ENCODE measurements around the gene RPS6KB2. TPM values are rescaled to one million over a fixed set of nuclear protein-coding genes. Genes with fewer than 3 reads are reported as not detected.

Gene RPS6KB2
- total and polyA plus RNA-seq, 2 donors (not counting 3 experiments of a cell fraction or from before 2014, with no cell fraction given), result 53.8 to 60.0 TPM

DNA sequence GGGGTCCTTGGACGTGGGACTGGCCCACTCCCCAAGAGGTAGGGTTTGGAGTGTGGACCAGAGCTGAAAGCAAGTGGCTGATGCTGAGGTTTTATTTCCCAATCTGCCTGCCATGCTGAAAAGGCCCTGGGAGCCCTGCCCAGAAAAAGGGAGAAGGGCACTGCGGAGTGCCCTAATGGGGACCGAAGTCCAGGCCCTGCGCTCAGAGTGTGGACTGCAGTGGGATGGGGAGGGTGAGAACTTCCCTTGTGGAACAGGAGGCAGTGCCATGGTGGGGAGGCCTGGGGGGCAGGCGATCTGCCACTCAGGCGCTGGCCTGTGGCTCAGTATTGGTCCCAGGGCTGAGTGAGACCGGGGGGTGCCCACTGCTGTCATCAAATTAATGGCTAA lies 19.9 kb downstream of the RPS6KB2 start:
- Histone ChIP-seq H3K27ac (ENCODE audit: insufficient read depth, low read depth, low read length) (no peak overlapping the region), H3K9me1 (replicated peaks; ENCODE audit: control insufficient read depth, extremely low read depth, insufficient read depth, low read length) (no peaks in the 10 kb centered on the region), H3K9ac (replicated peaks; ENCODE audit: extremely low read depth, insufficient read depth, low read length) (no peak overlapping the region), H3K4me1 (ENCODE audit: control insufficient read depth, extremely low read depth, insufficient read depth, low read length) (peaks cover 7% of the 10 kb centered on the region), H3K4me3 (replicated peaks in 1 of 3; ENCODE audit: insufficient read depth in 1 of 3, low read depth in 1 of 3, low read length in 3 of 3) (no peak overlapping the region), H3K36me3 (ENCODE audit: control insufficient read depth in 2 of 2, extremely low read depth in 1 of 2, insufficient read depth in 2 of 2, low read length in 2 of 2) (no peaks in the 10 kb centered on the region), H3K27me3 (ENCODE audit: control insufficient read depth in 2 of 2, insufficient read depth in 2 of 2, low read length in 2 of 2) (no peaks in the 10 kb centered on the region), H3K9me3 (replicated peaks; ENCODE audit: control insufficient read depth, insufficient read depth, low read length) (no peaks in the 10 kb centered on the region), H3K4me2 (ENCODE audit: insufficient read depth, low read length) (no peak overlapping the region), H2AFZ (ENCODE audit: low read depth, low read length) (no peak overlapping the region), H3K79me2 (ENCODE audit: control insufficient read depth, insufficient read depth, low read length) (no peaks in the 10 kb centered on the region), H4K20me1 (replicated peaks; ENCODE audit: control insufficient read depth, extremely low read depth, insufficient read depth, low read length) (no peaks in the 10 kb centered on the region)
- no peak for DNase-seq (ENCODE audit: low read depth, low spot score)
- dilution Hi-C loops (cut with MboI; ENCODE audit: extremely low pct_ligation_motif_present, low sequenced_read_pairs), result no loop called here
- BruUV-seq (replicated peaks), result no TSS peak
- TF ChIP-seq POLR2A (IDR thresholded peaks at IDR 0.05; ENCODE audit: low read depth, low read length), result no peak
- no peak for TF ChIP-seq FOS (IDR thresholded peaks at IDR 0.05; ENCODE audit: borderline replicate concordance, insufficient read depth, low read length)
- no peak for TF ChIP-seq JUN (IDR thresholded peaks at IDR 0.05; ENCODE audit: borderline replicate concordance, insufficient read depth, insufficient read length, low read depth)
- TF ChIP-seq GATA2 (IDR thresholded peaks at IDR 0.05; ENCODE audit: insufficient read depth, insufficient read length, low read depth, low read length), result no peak
- no peak for TF ChIP-seq MAX (IDR thresholded peaks at IDR 0.05; ENCODE audit: insufficient read depth, insufficient read length)
- TF ChIP-seq CTCF (IDR thresholded peaks at IDR 0.05; ENCODE audit: extremely low read depth in 1 of 2, insufficient read depth in 1 of 2, low read depth in 1 of 2, low read length in 2 of 2), result no peak
- no peak for TF ChIP-seq POLR2AphosphoS5 (IDR thresholded peaks at IDR 0.05; ENCODE audit: insufficient read depth, low read depth, low read length)
- no peak for TF ChIP-seq MYC (IDR thresholded peaks at IDR 0.05; ENCODE audit: low read depth, low read length)
- no peak for TF ChIP-seq EZH2 (IDR thresholded peaks at IDR 0.05; ENCODE audit: borderline replicate concordance, low read depth, low read length, severe bottlenecking)
- ChIA-PET POLR2A (no interaction called here), CTCF (no interaction called here)
- FAIRE-seq, result no peak
- intact Hi-C loops (cut with micrococcal nuclease), result no loop called here

Measured in endothelial cell of umbilical vein (primary cell).